ENCODE results near the gene ABHD14A. TPM values are rescaled to one million over a fixed set of nuclear protein-coding genes. Genes with fewer than 3 reads are reported as not detected.
"Not testable (repeated sequence)": the region's sequence is repeated elsewhere in the genome, so short reads cannot be mapped to it uniquely, and the experiment has no call there.

ABHD14A gene
- total RNA-seq, 4 donors from 2014 or later: 2.0 to 11.3 (median 7.7) TPM

DNA sequence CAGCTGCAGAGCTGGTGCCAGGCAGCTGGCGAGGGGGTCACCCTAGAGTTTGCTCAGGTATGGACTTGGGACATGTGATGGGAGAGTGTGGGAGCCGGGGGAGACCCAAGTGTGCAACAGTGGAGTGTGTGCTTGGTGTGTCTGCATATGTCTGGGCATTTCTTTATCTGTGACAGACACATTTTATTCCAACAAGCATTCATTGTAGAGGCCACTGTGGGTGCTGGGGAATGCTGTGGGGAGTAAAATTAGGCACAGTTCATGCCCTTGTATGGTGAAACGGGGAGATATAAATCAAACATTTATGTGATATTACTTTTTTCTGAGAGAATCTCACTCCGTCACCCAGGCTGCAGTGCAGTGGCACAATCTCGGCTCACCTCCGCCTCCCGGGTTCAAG, 12.7 kb downstream of the ABHD14A start:
- in situ Hi-C loops (cut with MboI; ENCODE audit: low pct_ligation_motif_present in 1 of 4, low pct_unique_long_range_greater_than_20kb in 1 of 4, low sequenced_read_pairs in 3 of 4) (no loop called here), intact Hi-C loops (cut with DNase I; ENCODE audit: low total_unique reads) (no loop called here)
- DNase-seq: no peak
- Histone ChIP-seq H3K27ac (no peak overlapping the region), H3K4me3 (no peak overlapping the region), H3K27me3 (no peaks in the 10 kb centered on the region), H3K9me3 (no peaks in the 10 kb centered on the region), H3K36me3 (no peaks in the 10 kb centered on the region), H3K4me1 (peaks cover 11 to 29% (median 23%) of the 10 kb centered on the region in 4 donors)
- no peak for TF ChIP-seq POLR2AphosphoS5 (IDR thresholded peaks at IDR 0.05)
- TF ChIP-seq EP300 (IDR thresholded peaks at IDR 0.05; ENCODE audit: low read depth): no peak
- TF ChIP-seq, protein P1, sequence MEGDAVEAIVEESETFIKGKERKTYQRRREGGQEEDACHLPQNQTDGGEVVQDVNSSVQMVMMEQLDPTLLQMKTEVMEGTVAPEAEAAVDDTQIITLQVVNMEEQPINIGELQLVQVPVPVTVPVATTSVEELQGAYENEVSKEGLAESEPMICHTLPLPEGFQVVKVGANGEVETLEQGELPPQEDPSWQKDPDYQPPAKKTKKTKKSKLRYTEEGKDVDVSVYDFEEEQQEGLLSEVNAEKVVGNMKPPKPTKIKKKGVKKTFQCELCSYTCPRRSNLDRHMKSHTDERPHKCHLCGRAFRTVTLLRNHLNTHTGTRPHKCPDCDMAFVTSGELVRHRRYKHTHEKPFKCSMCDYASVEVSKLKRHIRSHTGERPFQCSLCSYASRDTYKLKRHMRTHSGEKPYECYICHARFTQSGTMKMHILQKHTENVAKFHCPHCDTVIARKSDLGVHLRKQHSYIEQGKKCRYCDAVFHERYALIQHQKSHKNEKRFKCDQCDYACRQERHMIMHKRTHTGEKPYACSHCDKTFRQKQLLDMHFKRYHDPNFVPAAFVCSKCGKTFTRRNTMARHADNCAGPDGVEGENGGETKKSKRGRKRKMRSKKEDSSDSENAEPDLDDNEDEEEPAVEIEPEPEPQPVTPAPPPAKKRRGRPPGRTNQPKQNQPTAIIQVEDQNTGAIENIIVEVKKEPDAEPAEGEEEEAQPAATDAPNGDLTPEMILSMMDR (IDR thresholded peaks at IDR 0.05): no peak
- TF ChIP-seq POLR2A (IDR thresholded peaks at IDR 0.05): no peak
- 85 to 90% methylated on average over 5 to 7 of the region's 7 CpGs for WGBS, 2 donors (ENCODE audit: low coverage in 1 of 2)

DNA sequence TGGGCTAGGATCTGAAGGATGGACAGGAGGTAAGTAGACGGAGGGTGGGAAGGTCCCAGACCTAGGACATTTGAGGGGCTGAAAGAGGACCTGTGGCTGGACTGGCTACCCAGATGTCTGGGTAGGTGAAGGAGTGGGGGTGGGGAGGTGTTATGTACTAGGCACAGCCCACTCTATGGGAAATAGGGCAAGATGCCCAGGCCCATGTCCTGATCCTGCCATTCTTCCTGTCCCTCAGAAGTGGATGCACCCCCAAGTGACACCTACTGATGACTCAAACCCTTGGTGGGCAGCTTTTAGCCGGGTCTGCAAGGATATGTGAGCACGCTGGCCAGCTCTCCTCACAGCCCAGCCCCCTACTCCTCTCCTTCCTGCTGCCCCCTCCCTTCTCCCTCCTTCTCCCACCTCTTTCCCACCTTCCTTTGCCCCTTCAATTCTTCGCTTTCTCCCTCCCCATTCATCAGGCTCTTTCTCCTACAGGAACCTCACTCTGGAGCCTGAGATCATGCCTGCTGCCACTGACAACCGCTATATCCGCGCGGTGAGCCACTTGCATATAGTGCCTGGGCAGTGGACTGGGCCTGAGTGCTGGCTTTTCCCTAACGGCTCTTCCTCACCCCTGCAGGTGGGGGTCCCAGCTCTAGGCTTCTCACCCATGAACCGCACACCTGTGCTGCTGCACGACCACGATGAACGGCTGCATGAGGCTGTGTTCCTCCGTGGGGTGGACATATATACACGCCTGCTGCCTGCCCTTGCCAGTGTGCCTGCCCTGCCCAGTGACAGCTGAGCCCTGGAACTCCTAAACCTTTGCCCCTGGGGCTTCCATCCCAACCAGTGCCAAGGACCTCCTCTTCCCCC, 13.7 kb downstream of the ABHD14A start:
- TF ChIP-seq EP300 (IDR thresholded peaks at IDR 0.05; ENCODE audit: low read depth): no peak
- no peak for TF ChIP-seq POLR2A (IDR thresholded peaks at IDR 0.05)
- TF ChIP-seq, protein P1 (IDR thresholded peaks at IDR 0.05): no peak
- no peak for TF ChIP-seq POLR2AphosphoS5 (IDR thresholded peaks at IDR 0.05)
- no peak for DNase-seq
- no peaks in the 10 kb centered on the region for H3K27me3 ChIP-seq
- H3K36me3 ChIP-seq: peaks cover 0 to 5% (median under 1%) of the 10 kb centered on the region in 4 donors
- in situ Hi-C loops (cut with MboI; ENCODE audit: low pct_ligation_motif_present in 1 of 4, low pct_unique_long_range_greater_than_20kb in 1 of 4, low sequenced_read_pairs in 3 of 4) (no loop called here), intact Hi-C loops (cut with DNase I; ENCODE audit: low total_unique reads) (no loop called here)
- H3K4me1 ChIP-seq: peaks cover 9 to 29% (median 20%) of the 10 kb centered on the region in 4 donors
- H3K4me3 ChIP-seq: no peak overlapping the region
- WGBS, 2 donors (ENCODE audit: low coverage in 1 of 2): 83 to 87% methylated on average over 6 to 15 of the region's 15 CpGs
- no peaks in the 10 kb centered on the region for H3K9me3 ChIP-seq
- no peak overlapping the region for H3K27ac ChIP-seq

DNA sequence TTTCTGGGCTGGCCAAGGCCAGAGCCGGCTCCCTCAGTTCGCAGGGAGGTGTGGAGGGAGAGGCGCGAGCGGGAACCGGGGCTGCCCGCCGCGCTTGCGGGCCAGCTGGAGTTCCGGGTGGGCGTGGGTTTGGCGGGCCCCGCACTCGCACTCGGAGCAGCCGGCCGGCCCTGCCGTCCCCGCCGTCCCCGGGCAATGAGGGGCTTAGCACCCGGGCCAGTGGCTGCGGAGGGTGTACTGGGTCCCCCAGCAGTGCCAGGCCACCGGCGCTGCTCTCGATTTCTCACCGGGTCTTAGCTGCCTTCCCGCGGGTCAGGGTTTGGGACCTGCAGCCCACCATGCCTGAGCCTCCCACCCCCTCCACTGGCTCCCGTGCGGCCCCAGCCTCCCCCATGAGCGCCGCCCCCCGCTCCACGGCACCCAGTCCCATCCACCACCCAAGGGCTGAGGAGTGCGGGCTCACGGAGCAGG, 15.7 kb downstream of the ABHD14A start:
- H3K4me3 ChIP-seq; H3K9me3 ChIP-seq; DNase-seq; H3K27me3 ChIP-seq; in situ Hi-C loops (cut with MboI; ENCODE audit: low pct_ligation_motif_present in 1 of 4, low pct_unique_long_range_greater_than_20kb in 1 of 4, low sequenced_read_pairs in 3 of 4); H3K27ac ChIP-seq; intact Hi-C loops (cut with DNase I; ENCODE audit: low total_unique reads): not testable (repeated sequence)
- peaks cover 0 to 18% (median 7%) of the 10 kb centered on the region in 4 donors for H3K36me3 ChIP-seq
- peaks cover 8 to 34% (median 24%) of the 10 kb centered on the region in 4 donors for H3K4me1 ChIP-seq
- 82% methylated on average over 27 of the region's 38 CpGs; no CpG with 5 or more reads in 1 of the 2 donors for WGBS, 2 donors (ENCODE audit: low coverage in 1 of 2)

DNA sequence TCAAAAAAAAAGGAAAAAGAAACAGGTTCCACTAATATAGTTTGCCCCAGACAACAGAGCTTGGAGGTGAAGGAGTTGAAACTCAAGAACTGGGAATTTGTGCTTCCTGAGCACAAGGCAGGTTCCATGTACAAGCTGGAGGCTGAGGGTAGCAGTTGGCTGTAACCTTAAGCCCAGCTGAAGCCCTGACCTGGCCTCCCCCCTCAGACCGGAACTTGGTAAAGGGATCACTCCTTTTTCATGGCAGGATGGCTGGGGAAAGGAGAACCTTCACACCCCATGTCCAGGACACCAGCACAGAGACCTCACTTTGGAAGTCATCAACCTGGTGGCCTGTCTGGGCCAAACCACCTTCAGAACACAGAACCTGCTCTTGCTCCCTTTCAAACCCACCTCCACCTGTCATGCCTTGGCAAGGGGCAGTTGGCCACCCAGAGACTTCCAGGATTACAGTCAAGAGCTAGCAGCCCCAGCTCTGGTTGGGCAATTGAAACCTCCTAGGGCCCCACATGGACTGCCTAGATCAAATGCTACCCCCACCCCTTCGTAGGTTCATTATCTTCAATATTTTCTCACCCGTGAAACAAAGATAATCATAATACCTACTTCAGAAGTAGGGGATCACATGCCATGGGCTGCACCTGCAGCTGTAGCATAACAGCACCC, 17.3 kb downstream of the ABHD14A start:
- no peak for DNase-seq
- intact Hi-C loops (cut with DNase I; ENCODE audit: low total_unique reads): no loop called here
- Histone ChIP-seq H3K27me3 (no peaks in the 10 kb centered on the region), H3K9me3 (no peaks in the 10 kb centered on the region), H3K27ac (no peak overlapping the region), H3K4me3 (no peak overlapping the region), H3K36me3 (peaks cover 0 to 18% (median 7%) of the 10 kb centered on the region in 4 donors), H3K4me1 (peaks cover 8 to 24% (median 14%) of the 10 kb centered on the region in 4 donors)
- TF ChIP-seq POLR2AphosphoS5 (IDR thresholded peaks at IDR 0.05) (no peak), EP300 (IDR thresholded peaks at IDR 0.05; ENCODE audit: low read depth) (no peak), POLR2A (IDR thresholded peaks at IDR 0.05) (no peak)
- TF ChIP-seq, protein P1 (IDR thresholded peaks at IDR 0.05): no peak
- in situ Hi-C loops (cut with MboI; ENCODE audit: low pct_ligation_motif_present in 1 of 4, low pct_unique_long_range_greater_than_20kb in 1 of 4, low sequenced_read_pairs in 3 of 4): no loop called here
- WGBS, 2 donors (ENCODE audit: low coverage in 1 of 2): 83 to 92% methylated on average over 2 to 3 of the region's 3 CpGs

DNA sequence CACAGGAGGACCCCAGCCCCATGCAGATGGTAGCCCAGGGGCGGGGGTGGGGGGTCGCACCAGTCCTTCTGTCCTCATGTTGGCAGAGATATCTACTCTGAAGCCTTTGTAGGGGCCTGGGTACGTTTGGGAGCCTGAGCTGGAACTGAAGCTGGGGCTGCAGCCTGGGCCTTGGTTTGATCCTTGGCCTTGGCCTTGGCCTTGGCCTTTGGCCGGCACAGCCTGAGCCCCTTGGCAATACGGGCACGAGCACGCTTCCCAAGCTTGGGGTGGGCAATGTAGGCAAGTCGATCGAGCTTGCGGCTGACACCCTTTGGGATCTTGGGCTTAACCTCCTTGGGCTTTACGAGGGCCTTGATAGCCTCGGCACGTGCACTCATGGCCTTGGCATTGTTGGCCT, 18.8 kb downstream of the ABHD14A start:
- H3K27ac ChIP-seq; DNase-seq; in situ Hi-C loops (cut with MboI; ENCODE audit: low pct_ligation_motif_present in 1 of 4, low pct_unique_long_range_greater_than_20kb in 1 of 4, low sequenced_read_pairs in 3 of 4); H3K4me3 ChIP-seq; H3K9me3 ChIP-seq; H3K27me3 ChIP-seq; intact Hi-C loops (cut with DNase I; ENCODE audit: low total_unique reads): not testable (repeated sequence)
- WGBS, 2 donors (ENCODE audit: low coverage in 1 of 2): 90% methylated on average over 13 of the region's 13 CpGs; no CpG with 5 or more reads in 1 of the 2 donors
- Histone ChIP-seq H3K4me1 (peaks cover 8 to 24% (median 14%) of the 10 kb centered on the region in 4 donors), H3K36me3 (peaks cover 0 to 18% (median 7%) of the 10 kb centered on the region in 4 donors)
